Glutamatergic neuron (in vitro differentiated cells): ENCODE data around the gene PRXL2B. TPM values are rescaled to one million over a fixed set of nuclear protein-coding genes. Genes with fewer than 3 reads are reported as not detected.

Experiments
- DNase-seq: peaks from one replicate; pipeline ENCODE4 v3.0.0; 2022
- H3K27ac Mint-ChIP-seq: one replicate; pipeline ENCODE4 v1.8.0; 2020; ENCODE audit warnings: mild to moderate bottlenecking, mixed read lengths, inconsistent platforms; ENCODE audit not compliant: unreplicated experiment
- H3K27me3 Mint-ChIP-seq: one replicate; pipeline ENCODE4 v1.8.0; 2020; ENCODE audit warnings: mild to moderate bottlenecking, moderate library complexity, mixed read lengths, inconsistent platforms; ENCODE audit not compliant: unreplicated experiment
- H3K36me3 Mint-ChIP-seq: one replicate; pipeline ENCODE4 v1.8.0; 2020; ENCODE audit warnings: mild to moderate bottlenecking, mixed read lengths, inconsistent platforms; ENCODE audit not compliant: unreplicated experiment
- H3K4me1 Mint-ChIP-seq: one replicate; pipeline ENCODE4 v1.8.0; 2020; ENCODE audit warnings: mild to moderate bottlenecking, low read depth, mixed read lengths, inconsistent platforms; ENCODE audit not compliant: unreplicated experiment
- H3K4me3 Mint-ChIP-seq: one replicate; pipeline ENCODE4 v1.8.0; 2020; ENCODE audit warnings: mild to moderate bottlenecking, mixed read lengths, inconsistent platforms; ENCODE audit not compliant: unreplicated experiment
- H3K9me3 Mint-ChIP-seq: one replicate; pipeline ENCODE4 v1.8.0; 2020; ENCODE audit warnings: mild to moderate bottlenecking, moderate library complexity, mixed read lengths, inconsistent platforms; ENCODE audit not compliant: unreplicated experiment
- total RNA-seq: library from RNA; stranded (reverse); fragmentation: NEBNext Ultra II Directional; extraction: Animal tissue kit (Norgen Biotek cat#: 25700); gene quantifications from one replicate; pipeline ENCODE4 v1.2.1, GENCODE V29; 2021; ENCODE audit not compliant: unreplicated experiment
- TF ChIP-seq, protein P1 (sequence below): fragments of 200-600 bp; sonication (generic); IDR thresholded peaks from one replicate; pipeline ENCODE4 v1.5.0; 2021; ENCODE audit not compliant: partially characterized antibody, unreplicated experiment

PRXL2B gene
- total RNA-seq, 1 donor from 2014 or later, result 46.1 TPM

DNA sequence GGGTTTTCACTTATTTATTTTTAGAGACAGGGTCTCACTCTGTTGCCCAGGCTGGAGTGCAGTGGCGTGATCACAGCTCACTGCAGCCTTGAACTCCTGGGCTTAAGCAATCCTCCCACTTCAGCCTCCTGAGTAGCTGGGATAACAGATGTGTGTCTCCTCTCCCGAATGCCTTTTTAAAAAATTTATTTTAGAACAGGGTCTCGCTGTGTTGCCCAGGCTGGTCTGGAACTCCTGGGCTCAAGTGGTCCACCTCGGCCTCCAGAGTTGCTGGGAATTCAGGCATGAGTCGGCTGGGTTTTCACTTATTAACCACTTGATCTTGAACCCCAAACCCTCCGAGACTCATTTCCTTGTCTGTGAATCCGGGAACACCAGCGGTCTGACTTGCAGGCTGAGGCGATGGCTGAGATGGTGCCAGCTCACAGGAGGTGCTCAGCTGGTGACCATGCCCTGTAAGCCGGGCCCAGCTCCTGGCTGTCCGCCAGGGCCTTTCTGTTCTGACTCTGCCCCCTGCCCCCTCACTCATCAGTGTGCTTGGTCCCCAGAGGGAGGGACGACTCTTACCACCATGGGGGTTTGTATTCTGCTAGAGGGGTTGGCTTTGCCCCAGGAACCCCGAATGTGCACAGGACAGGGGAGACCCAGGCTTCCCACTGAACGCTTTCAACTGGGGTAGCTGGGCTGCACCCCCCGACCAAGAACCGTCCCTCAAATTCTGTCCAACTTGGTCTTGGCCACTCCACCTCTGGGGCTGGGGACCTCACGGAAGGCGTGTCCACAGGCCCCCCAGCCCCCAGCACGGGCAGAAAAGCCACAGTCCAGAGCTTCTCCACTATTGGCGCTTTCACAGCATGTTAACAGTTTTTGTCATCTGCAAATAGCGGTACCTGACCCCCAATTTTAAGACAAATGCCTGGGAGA lies 23.7 kb downstream of the PRXL2B start:
- peaks cover 5% of the 10 kb centered on the region for H3K36me3 Mint-ChIP-seq
- H3K27ac Mint-ChIP-seq, result no peak overlapping the region
- TF ChIP-seq, protein P1, sequence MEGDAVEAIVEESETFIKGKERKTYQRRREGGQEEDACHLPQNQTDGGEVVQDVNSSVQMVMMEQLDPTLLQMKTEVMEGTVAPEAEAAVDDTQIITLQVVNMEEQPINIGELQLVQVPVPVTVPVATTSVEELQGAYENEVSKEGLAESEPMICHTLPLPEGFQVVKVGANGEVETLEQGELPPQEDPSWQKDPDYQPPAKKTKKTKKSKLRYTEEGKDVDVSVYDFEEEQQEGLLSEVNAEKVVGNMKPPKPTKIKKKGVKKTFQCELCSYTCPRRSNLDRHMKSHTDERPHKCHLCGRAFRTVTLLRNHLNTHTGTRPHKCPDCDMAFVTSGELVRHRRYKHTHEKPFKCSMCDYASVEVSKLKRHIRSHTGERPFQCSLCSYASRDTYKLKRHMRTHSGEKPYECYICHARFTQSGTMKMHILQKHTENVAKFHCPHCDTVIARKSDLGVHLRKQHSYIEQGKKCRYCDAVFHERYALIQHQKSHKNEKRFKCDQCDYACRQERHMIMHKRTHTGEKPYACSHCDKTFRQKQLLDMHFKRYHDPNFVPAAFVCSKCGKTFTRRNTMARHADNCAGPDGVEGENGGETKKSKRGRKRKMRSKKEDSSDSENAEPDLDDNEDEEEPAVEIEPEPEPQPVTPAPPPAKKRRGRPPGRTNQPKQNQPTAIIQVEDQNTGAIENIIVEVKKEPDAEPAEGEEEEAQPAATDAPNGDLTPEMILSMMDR, result no peak
- no peak overlapping the region for H3K4me3 Mint-ChIP-seq
- H3K9me3 Mint-ChIP-seq, result peaks cover 6% of the 10 kb centered on the region
- no peaks in the 10 kb centered on the region for H3K27me3 Mint-ChIP-seq
- no peak for DNase-seq
- no peaks in the 10 kb centered on the region for H3K4me1 Mint-ChIP-seq

GRCh38 chr1:2611031-2611501 lies 24.5 kb downstream of the PRXL2B start:
- Mint-ChIP-seq H3K4me3 (no peak overlapping the region), H3K27ac (no peak overlapping the region), H3K9me3 (peaks cover 6% of the 10 kb centered on the region), H3K4me1 (no peaks in the 10 kb centered on the region), H3K27me3 (no peaks in the 10 kb centered on the region), H3K36me3 (peaks cover 5% of the 10 kb centered on the region)
- TF ChIP-seq, protein P1, result no peak
- peak; percentile 55 for DNase-seq

DNA sequence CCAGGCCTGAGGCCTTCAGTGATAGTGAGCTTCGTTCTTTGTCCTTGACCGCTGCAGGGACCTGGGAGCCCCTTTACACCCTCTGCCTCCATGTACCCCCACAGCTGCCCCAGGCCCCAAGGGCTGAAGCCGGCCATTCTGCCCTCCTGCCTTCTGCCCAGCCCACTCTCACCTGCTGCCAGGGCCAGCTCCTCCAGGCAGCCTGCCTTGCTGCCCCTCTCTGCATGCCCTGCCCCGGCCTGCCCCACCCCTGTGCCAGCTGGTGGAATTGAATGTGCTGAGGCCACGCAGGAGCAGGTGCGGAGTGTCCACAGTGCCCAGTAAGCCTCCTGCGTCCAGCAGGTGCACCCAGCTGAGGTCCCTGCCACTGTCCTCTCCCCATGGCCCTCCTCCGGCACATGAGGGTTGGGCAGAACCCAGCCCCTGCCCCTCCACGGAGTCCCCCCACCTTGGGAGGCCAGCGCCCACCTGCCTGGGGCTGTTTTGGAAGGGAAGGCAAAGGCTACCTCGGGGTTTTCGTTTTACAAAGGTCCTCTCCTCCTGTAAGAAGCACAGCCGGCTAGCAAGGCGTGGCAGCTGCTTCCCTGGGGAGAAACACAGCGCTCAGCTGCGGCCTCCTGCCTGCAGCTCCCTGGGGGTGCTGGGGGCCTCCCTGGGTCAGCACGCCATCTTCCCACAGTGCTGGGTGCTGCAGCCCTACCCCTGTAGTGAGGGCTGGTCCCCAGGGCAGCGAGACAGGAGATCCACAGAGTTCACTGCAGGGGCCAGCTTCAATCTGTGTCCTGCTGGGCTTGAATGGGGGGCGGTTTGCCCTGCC lies 25.3 kb downstream of the PRXL2B start:
- Mint-ChIP-seq H3K4me1 (no peaks in the 10 kb centered on the region), H3K9me3 (peaks cover 6% of the 10 kb centered on the region), H3K27me3 (peaks cover 2% of the 10 kb centered on the region), H3K36me3 (peaks cover 5% of the 10 kb centered on the region), H3K4me3 (no peak overlapping the region), H3K27ac (no peak overlapping the region)
- no peak for DNase-seq
- TF ChIP-seq, protein P1, result no peak

DNA sequence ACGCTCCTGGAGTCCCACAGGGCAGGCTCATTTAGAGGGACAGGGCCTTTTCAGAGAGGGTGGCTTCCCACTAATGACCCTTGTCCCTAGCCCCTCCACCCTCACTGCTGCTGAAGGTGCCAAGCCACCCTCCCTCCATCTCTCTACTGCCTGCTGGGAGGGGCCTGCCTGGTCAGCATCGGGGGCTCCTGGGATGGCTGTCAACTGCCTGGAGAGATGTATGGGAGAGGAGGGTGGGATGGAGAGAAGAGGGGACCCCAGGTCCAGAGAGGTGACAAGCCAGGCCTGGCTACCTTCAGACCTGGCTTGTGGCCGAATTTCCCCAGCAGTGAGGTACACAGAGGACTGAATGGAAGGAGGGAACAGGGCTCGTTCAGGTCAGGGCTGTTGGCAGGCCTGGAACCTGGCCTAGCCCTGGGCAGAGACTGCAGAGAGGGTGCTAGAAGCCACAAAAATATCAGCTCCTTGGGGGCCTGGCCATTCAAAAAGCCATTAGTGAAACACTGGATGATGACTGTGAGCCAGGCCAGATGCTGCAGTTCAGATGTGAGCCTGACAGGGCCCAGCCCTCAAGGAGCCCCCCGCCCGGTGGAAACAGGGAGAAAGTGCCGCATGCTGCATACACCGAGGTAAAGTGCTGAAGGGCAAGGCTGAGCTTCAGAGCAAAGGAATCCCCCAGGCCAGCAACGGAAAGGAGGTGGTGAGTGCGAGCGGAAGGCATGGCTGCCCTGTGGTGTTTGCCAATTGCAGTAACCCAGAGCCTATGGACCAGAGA lies 26.2 kb downstream of the PRXL2B start:
- H3K4me1 Mint-ChIP-seq, result no peaks in the 10 kb centered on the region
- peaks cover 2% of the 10 kb centered on the region for H3K27me3 Mint-ChIP-seq
- H3K4me3 Mint-ChIP-seq, result no peak overlapping the region
- TF ChIP-seq, protein P1, result no peak
- H3K9me3 Mint-ChIP-seq, result peaks cover 7% of the 10 kb centered on the region
- H3K27ac Mint-ChIP-seq, result no peak overlapping the region
- peaks cover 5% of the 10 kb centered on the region for H3K36me3 Mint-ChIP-seq
- DNase-seq, result peak; percentile 15
